MV-4-11 (cell line): ENCODE results near the gene PRRG4.
"Not testable (repeated sequence)": the region's sequence is repeated elsewhere in the genome, so short reads cannot be mapped to it uniquely, and the experiment has no call there.

Experiments
- DNase-seq: peaks from one replicate; lab custom pipeline; 2025; lab: John Stamatoyannopoulos, UW

PRRG4 gene

GRCh38 chr11:32829680-32830412 lies at the start of gene PRRG4:
TSS of gene PRRG4 (plus strand) at chr11:32829927. CDS start at chr11:32830530, 603 bp downstream.
- peak; percentile 73 for DNase-seq

- not testable (repeated sequence) for DNase-seq
These were observed 48.9 kb upstream of the PRRG4 start for GRCh38 chr11:32780839-32781238.

GRCh38 chr11:32781721-32782120 lies 48.0 kb upstream of the PRRG4 start:
- DNase-seq: no peak

GRCh38 chr11:32785262-32785661 lies 44.5 kb upstream of the PRRG4 start:
- DNase-seq: no peak

- DNase-seq: no peak
These were observed 42.9 kb upstream of the PRRG4 start for GRCh38 chr11:32786811-32787210.

GRCh38 chr11:32790916-32791315 lies 38.8 kb upstream of the PRRG4 start:
- no peak for DNase-seq

GRCh38 chr11:32792111-32792947 lies 37.4 kb upstream of the PRRG4 start:
- no peak for DNase-seq

GRCh38 chr11:32792948-32793475 lies 36.7 kb upstream of the PRRG4 start:
- DNase-seq: peak; percentile 36

GRCh38 chr11:32794439-32794838 lies 35.3 kb upstream of the PRRG4 start, which contains the start of gene CCDC73:
TSS of gene CCDC73 (minus strand) at chr11:32794662. CDS start at chr11:32760243, 34,419 bp downstream.
- no peak for DNase-seq

- no peak for DNase-seq
These were observed 33.3 kb upstream of the PRRG4 start for GRCh38 chr11:32796425-32796824.

- peak; percentile 75 for DNase-seq
These were observed 20.4 kb upstream of the PRRG4 start for GRCh38 chr11:32809313-32809712.

- no peak for DNase-seq
These were observed 12.4 kb upstream of the PRRG4 start for GRCh38 chr11:32817181-32817851.

- no peak for DNase-seq
These were observed 11.9 kb upstream of the PRRG4 start for GRCh38 chr11:32817852-32818183.

- no peak for DNase-seq
These were observed 10.5 kb upstream of the PRRG4 start for GRCh38 chr11:32819187-32819586.

GRCh38 chr11:32820497-32820896 lies 9.2 kb upstream of the PRRG4 start:
- no peak for DNase-seq

- DNase-seq: no peak
These were observed 8.2 kb upstream of the PRRG4 start for GRCh38 chr11:32821517-32821916.

GRCh38 chr11:32821917-32822560 lies 7.7 kb upstream of the PRRG4 start:
- DNase-seq: no peak

GRCh38 chr11:32823617-32824016 lies 6.1 kb upstream of the PRRG4 start:
- DNase-seq: peak; percentile 11

- DNase-seq: no peak
These were observed 3.6 kb upstream of the PRRG4 start for GRCh38 chr11:32826113-32826512.

- DNase-seq: no peak
These were observed 2.5 kb upstream of the PRRG4 start for GRCh38 chr11:32827276-32827675.

GRCh38 chr11:32829157-32829679 lies 509 bp upstream of the PRRG4 start:
- no peak for DNase-seq

- DNase-seq: peak; percentile 63
These were observed 649 bp downstream of the PRRG4 start for GRCh38 chr11:32830413-32830738.
